Activated naive CD4-positive, alpha-beta T cell treated with anti-CD3 and anti-CD28 coated beads, Interleukin-2, amount 10 ng/mL, durations not matched to agents 7 days and 5 days (primary cell): Measurements from ENCODE around the gene AUTS2.

Source experiments
- CTCF ChIA-PET: fragments of 350-600 bp; sonication (Branson Sonifier 250); formaldehyde crosslinking; loops from one replicate; lab custom pipeline; 2021; ENCODE audit warnings: antibody characterized with exemption; lab: Charles Lee
- DNase-seq: peaks from one replicate; pipeline ENCODE4 v3.0.0-alpha.2; 2020
- H3K27ac Mint-ChIP-seq: one replicate; pipeline ENCODE4 v1.8.0; 2021; ENCODE audit warnings: mild to moderate bottlenecking, moderate library complexity, mixed read lengths
- H3K27me3 Mint-ChIP-seq: one replicate; pipeline ENCODE4 v1.8.0; 2021; ENCODE audit warnings: mild to moderate bottlenecking, mixed read lengths
- H3K36me3 Mint-ChIP-seq: one replicate; pipeline ENCODE4 v1.8.0; 2021; ENCODE audit warnings: mixed read lengths
- H3K4me1 Mint-ChIP-seq: one replicate; pipeline ENCODE4 v1.8.0; 2021; ENCODE audit warnings: mixed read lengths
- H3K4me3 Mint-ChIP-seq: one replicate; pipeline ENCODE4 v1.8.0; 2021; ENCODE audit warnings: mild to moderate bottlenecking, moderate library complexity, mixed read lengths
- H3K9me3 Mint-ChIP-seq: one replicate; pipeline ENCODE4 v1.8.0; 2021; ENCODE audit warnings: mixed read lengths

The AUTS2 gene

GRCh38 chr7:70735313-70735712, 1137.0 kb downstream of the AUTS2 start:
- Mint-ChIP-seq H3K27me3 (no peaks in the 10 kb centered on the region), H3K36me3 (no peaks in the 10 kb centered on the region), H3K4me3 (no peak overlapping the region), H3K4me1 (no peaks in the 10 kb centered on the region), H3K27ac (no peak overlapping the region), H3K9me3 (no peaks in the 10 kb centered on the region)
- CTCF ChIA-PET, result no interaction called here
- DNase-seq, result no peak

- no peak for DNase-seq
- H3K9me3 Mint-ChIP-seq, result no peaks in the 10 kb centered on the region
- H3K4me3 Mint-ChIP-seq, result no peak overlapping the region
- CTCF ChIA-PET, result no interaction called here
- no peaks in the 10 kb centered on the region for H3K27me3 Mint-ChIP-seq
- H3K4me1 Mint-ChIP-seq, result no peaks in the 10 kb centered on the region
- no peaks in the 10 kb centered on the region for H3K36me3 Mint-ChIP-seq
- no peak overlapping the region for H3K27ac Mint-ChIP-seq
Measured at GRCh38 chr7:70736715-70737460, 1138.6 kb downstream of the AUTS2 start.

- Mint-ChIP-seq H3K27me3 (no peaks in the 10 kb centered on the region), H3K4me1 (no peaks in the 10 kb centered on the region), H3K4me3 (no peak overlapping the region), H3K36me3 (no peaks in the 10 kb centered on the region), H3K27ac (no peak overlapping the region), H3K9me3 (no peaks in the 10 kb centered on the region)
- no peak for DNase-seq
- CTCF ChIA-PET, result no interaction called here
Measured at GRCh38 chr7:70738151-70738885, 1140.0 kb downstream of the AUTS2 start.

- no peak for DNase-seq
- Mint-ChIP-seq H3K27ac (no peak overlapping the region), H3K36me3 (no peaks in the 10 kb centered on the region), H3K9me3 (no peaks in the 10 kb centered on the region), H3K27me3 (no peaks in the 10 kb centered on the region), H3K4me3 (no peak overlapping the region), H3K4me1 (no peaks in the 10 kb centered on the region)
- CTCF ChIA-PET, result no interaction called here
Measured at GRCh38 chr7:70739646-70740210, 1141.5 kb downstream of the AUTS2 start.

GRCh38 chr7:70741666-70742065, 1143.4 kb downstream of the AUTS2 start:
- no peak overlapping the region for H3K4me3 Mint-ChIP-seq
- H3K27ac Mint-ChIP-seq, result no peak overlapping the region
- H3K27me3 Mint-ChIP-seq, result no peaks in the 10 kb centered on the region
- H3K9me3 Mint-ChIP-seq, result no peaks in the 10 kb centered on the region
- no peaks in the 10 kb centered on the region for H3K4me1 Mint-ChIP-seq
- no peaks in the 10 kb centered on the region for H3K36me3 Mint-ChIP-seq
- no peak for DNase-seq
- CTCF ChIA-PET, result no interaction called here

- CTCF ChIA-PET, result no interaction called here
- Mint-ChIP-seq H3K36me3 (no peaks in the 10 kb centered on the region), H3K4me3 (no peak overlapping the region), H3K9me3 (no peaks in the 10 kb centered on the region), H3K4me1 (no peaks in the 10 kb centered on the region), H3K27ac (no peak overlapping the region), H3K27me3 (no peaks in the 10 kb centered on the region)
- no peak for DNase-seq
Measured at GRCh38 chr7:70743531-70744325, 1145.5 kb downstream of the AUTS2 start.

- Mint-ChIP-seq H3K27me3 (no peaks in the 10 kb centered on the region), H3K27ac (no peak overlapping the region), H3K9me3 (no peaks in the 10 kb centered on the region), H3K36me3 (no peaks in the 10 kb centered on the region), H3K4me3 (no peak overlapping the region), H3K4me1 (no peaks in the 10 kb centered on the region)
- DNase-seq, result no peak
- CTCF ChIA-PET, result no interaction called here
Measured at GRCh38 chr7:70744492-70744891, 1146.2 kb downstream of the AUTS2 start.

- Mint-ChIP-seq H3K27ac (no peak overlapping the region), H3K9me3 (peaks cover 3% of the 10 kb centered on the region), H3K36me3 (no peaks in the 10 kb centered on the region), H3K4me1 (no peaks in the 10 kb centered on the region), H3K4me3 (no peak overlapping the region), H3K27me3 (no peaks in the 10 kb centered on the region)
- DNase-seq, result no peak
- CTCF ChIA-PET, result no interaction called here
Measured at GRCh38 chr7:70749831-70750230, 1151.6 kb downstream of the AUTS2 start.

- Mint-ChIP-seq H3K4me1 (no peaks in the 10 kb centered on the region), H3K27ac (no peak overlapping the region), H3K4me3 (no peak overlapping the region), H3K36me3 (no peaks in the 10 kb centered on the region), H3K9me3 (peaks cover 3% of the 10 kb centered on the region), H3K27me3 (no peaks in the 10 kb centered on the region)
- CTCF ChIA-PET, result no interaction called here
- DNase-seq, result no peak
Measured at GRCh38 chr7:70751895-70752294, 1153.6 kb downstream of the AUTS2 start.

GRCh38 chr7:70752794-70753241, 1154.5 kb downstream of the AUTS2 start:
- CTCF ChIA-PET, result no interaction called here
- H3K9me3 Mint-ChIP-seq, result peaks cover 3% of the 10 kb centered on the region
- H3K4me3 Mint-ChIP-seq, result no peak overlapping the region
- no peaks in the 10 kb centered on the region for H3K27me3 Mint-ChIP-seq
- no peak for DNase-seq
- H3K36me3 Mint-ChIP-seq, result no peaks in the 10 kb centered on the region
- no peaks in the 10 kb centered on the region for H3K4me1 Mint-ChIP-seq
- H3K27ac Mint-ChIP-seq, result no peak overlapping the region

- Mint-ChIP-seq H3K27me3 (no peaks in the 10 kb centered on the region), H3K36me3 (no peaks in the 10 kb centered on the region), H3K4me3 (no peak overlapping the region), H3K4me1 (no peaks in the 10 kb centered on the region), H3K27ac (no peak overlapping the region), H3K9me3 (peaks cover 3% of the 10 kb centered on the region)
- DNase-seq, result no peak
- CTCF ChIA-PET, result no interaction called here
Measured at GRCh38 chr7:70756789-70757188, 1158.5 kb downstream of the AUTS2 start.

- Mint-ChIP-seq H3K4me3 (no peak overlapping the region), H3K36me3 (no peaks in the 10 kb centered on the region), H3K4me1 (no peaks in the 10 kb centered on the region), H3K9me3 (no peaks in the 10 kb centered on the region), H3K27ac (no peak overlapping the region), H3K27me3 (no peaks in the 10 kb centered on the region)
- DNase-seq, result no peak
- CTCF ChIA-PET, result no interaction called here
Measured at GRCh38 chr7:70758646-70759045, 1160.4 kb downstream of the AUTS2 start.

- Mint-ChIP-seq H3K27me3 (no peaks in the 10 kb centered on the region), H3K9me3 (peaks cover 3% of the 10 kb centered on the region), H3K36me3 (no peaks in the 10 kb centered on the region), H3K4me3 (no peak overlapping the region), H3K27ac (no peak overlapping the region), H3K4me1 (no peaks in the 10 kb centered on the region)
- no peak for DNase-seq
- CTCF ChIA-PET, result no interaction called here
Measured at GRCh38 chr7:70759674-70760073, 1161.4 kb downstream of the AUTS2 start.

- no peak overlapping the region for H3K27ac Mint-ChIP-seq
- no peaks in the 10 kb centered on the region for H3K27me3 Mint-ChIP-seq
- no peak overlapping the region for H3K4me3 Mint-ChIP-seq
- CTCF ChIA-PET, result no interaction called here
- peaks cover 3% of the 10 kb centered on the region for H3K9me3 Mint-ChIP-seq
- H3K36me3 Mint-ChIP-seq, result no peaks in the 10 kb centered on the region
- no peaks in the 10 kb centered on the region for H3K4me1 Mint-ChIP-seq
- DNase-seq, result no peak
Measured at GRCh38 chr7:70761711-70762328, 1163.5 kb downstream of the AUTS2 start.
